NCI-H2081 (cell line): ENCODE results near the gene TPM3.
"Not testable (repeated sequence)": the region's sequence is repeated elsewhere in the genome, so short reads cannot be mapped to it uniquely, and the experiment has no call there.

ENCODE experiments used
- DNase-seq, 2 experiments: peaks; one replicate each; lab custom pipeline; 2025; lab: John Stamatoyannopoulos, UW

Gene TPM3

DNA sequence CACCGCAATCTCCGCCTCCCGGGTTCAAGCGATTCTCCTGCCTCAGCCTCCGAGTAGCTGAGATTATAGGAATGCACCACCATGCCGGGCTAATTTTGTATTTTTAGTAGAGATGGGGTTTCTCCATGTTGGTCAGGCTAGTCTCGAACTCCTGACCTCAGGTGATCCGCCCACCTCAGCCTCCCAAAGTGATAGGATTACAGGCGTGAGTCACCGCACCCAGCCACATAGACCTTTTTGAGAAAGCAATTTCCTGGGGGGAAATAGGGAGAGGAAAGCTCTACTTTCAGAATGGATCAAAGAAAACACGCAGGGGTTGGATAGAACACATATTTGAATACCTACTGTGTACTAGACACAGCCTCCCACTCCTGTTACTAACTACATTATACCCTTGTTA, 13.9 kb upstream of the TPM3 start:
- not testable (repeated sequence) for DNase-seq

DNA sequence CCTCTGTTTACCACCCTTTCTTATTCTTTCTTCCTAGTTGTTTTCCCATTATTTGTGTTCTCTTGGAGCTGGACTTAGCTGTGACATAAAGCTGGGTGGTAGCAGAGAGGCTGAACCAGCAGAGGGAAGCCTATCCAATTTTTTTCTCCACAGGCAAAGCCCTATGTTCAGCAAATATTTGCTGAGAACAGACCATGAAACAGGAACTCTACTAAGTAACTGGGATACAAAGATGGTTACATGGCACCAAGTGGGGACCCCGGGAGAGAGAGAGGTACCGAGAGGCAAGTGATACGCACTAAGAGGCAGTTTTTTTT, 7.6 kb upstream of the TPM3 start:
- DNase-seq = no peak

DNA sequence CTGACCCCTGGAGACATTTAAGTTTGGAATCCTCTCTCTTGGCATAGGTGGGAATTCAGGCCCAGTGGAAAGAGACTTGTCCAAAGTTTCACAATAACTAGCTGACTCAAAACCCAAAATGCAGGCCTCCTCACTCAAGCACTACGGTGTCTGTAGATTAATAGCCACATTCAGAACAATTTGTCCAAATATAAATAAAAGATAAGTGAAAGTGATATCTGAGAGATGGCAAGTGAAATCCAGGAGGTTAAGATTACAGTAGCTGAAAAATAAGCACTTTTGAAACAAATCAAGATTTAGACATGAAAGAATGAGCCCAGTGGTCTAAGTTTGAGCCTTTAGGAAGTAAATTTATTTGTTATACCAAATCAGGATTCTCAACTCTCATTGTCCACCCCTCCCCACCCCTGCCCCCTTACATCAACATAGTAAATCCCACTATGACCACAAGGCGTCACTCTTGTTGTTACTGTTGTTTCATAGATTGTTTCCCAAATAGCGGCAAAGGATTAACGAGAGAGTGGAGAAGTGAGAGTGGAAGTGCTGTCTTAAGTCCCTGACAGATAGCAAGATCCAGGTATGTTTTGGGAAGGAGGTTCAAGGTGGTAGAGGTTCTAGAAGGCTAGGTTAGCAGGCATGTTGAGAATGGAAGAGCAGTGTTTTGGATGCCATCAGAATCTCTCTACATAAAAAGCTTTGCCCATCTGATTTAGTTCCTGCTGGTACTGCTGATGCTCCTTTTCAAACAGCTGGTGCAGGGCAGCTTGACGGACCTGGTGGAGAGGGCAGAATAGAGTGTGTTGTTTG, 7.1 kb upstream of the TPM3 start:
- peak; percentile 39 to 75 for DNase-seq

DNA sequence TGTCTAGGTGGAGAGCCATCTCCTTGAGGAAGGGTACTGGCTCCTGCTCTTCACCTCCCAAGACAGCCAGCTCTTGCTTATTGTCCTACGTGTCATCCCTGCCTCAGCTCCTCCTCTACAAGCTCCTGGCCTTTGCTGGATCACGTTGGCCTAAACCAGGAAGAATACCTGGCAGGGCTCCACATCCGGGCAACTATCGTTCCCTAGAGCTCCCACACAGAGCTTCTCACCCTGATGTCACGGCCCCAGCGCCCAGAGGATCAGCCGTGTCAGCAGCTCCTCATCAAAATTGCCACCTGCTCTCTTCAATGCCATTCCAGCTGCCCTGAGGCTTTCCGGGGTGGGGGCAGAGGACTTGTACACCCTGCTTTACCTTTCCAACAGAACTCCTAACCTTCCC, 1.9 kb upstream of the TPM3 start:
- DNase-seq = no peak

DNA sequence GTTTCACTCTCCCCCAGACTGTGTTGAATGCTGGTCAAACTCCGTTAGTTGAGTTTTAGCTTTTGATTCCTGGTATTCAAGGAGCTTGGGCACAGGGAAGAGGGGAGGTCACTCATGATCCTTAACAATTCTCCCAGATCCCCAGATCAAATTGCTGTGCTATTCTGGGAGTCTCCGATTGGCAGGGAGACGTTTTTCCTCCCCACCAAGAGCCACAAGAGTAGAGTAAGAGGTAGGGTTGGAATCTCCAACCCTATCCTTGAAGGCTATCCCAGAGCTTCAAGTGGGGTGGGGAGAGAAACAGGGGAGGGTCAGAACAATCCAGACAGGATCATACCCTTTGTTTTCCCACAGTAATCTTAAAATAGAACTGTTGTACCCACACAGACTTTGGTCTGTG, 576 bp upstream of the TPM3 start:
- no peak for DNase-seq

DNA sequence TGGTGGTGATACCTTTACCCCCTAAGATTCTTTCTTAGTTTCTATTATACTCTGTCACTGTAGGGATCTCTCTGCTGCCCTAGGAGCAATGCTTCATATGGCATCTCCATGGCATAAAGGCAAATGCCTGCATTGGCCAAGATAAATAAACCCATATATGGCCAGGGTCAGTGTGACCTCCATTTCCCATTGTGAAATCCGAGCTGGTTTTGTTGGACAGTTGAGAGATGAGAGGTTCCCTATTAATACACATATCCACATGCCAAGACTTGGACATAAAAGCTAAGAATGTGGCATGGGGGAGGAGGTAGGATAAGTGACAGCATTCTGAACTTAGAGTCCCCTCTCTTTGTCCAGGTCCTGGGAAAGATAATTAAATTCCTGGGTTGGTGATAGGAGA, 1.4 kb downstream of the TPM3 start:
- DNase-seq = no peak

DNA sequence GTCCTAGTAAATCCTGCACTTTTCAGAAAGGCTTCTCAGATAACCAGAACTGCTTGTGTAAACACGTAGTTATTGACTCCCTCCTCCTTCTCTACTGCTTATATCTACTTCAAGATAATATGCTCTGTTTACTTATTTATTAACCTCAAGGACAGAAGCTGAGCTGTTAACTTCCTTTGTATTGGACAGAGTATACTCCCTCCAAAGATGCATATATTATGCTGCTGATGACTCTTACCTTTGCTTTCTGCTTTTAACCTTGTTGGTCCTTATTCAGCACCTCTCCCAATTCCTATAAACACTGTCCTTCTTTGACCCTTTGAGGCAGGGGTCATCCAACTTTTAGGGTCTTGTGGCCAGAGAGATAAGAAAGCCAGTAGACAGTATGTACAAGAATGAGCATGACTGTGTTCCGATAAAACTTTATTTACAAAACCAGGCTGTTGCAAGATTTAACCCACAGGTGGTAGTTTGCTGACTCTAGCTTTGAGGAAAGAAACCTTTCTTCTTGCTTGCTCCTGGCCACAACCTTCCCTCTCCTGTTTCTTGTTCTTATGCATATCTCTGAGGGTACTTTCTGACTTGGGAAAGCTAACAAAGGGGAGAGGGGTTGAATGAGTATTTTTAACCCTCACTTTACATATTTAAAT, 4.9 kb downstream of the TPM3 start:
- DNase-seq = no peak

DNA sequence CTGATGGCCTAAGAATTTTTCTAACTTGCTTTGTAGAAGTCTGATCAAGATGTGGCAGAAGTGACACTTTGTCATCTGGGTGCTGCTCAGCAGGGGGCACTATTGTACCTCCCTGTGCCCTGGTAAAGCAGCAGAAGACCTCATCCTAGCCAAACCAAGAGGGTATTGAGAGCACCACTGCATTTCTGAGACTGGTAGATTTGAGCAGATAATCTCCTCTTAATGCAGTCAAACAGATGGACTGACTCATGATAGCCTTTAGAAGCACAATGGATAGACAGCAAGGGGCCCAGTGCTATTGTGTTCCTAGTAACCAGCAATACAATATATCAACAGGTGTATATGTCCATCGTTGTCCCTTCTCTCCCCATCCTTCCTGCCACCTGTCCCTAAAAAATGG, 5.7 kb downstream of the TPM3 start:
- DNase-seq = peak; percentile 46 to 60

DNA sequence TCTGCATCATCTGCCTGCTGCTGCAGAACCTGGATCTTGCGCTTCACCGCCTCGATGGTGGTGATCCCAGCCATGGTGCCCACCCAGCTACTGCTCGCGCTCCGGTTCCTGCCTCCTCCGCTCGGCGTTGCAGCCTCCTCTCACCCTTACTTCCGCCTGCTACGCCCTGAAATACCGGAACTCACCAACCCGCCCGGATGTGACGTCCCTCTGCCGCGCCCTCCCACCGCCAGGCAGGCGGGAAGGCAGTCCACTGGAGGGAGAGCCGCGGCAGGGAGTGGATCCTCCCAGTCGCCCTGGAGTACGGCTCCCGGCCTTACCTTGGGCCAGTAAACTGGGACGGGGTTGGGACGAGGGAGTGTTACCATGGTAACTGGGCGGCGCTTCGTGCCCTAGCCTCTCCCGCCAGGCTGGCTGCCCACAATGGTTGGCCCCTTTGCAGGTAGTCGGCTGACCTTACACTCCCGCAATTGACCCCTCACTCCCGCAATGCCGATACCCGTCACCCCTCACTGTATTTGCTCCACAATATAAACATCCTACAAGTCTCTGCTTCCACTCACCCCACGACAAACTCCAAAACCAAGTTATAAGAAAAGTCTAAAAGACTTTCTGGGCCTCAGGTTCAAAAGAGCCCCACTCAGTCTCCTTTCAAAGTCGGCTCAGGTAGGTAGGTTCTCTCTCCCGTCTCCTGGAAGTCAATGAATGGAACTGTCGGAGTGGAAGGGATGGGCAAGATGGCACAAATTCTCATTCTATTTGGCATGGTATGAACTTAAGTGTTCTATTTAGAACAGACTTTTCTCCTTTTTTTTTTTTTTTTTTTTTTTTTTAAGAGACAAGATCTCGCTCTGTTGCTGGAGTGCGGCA, 8.6 kb downstream of the TPM3 start:
- peak; percentile 99 to 100 for DNase-seq

DNA sequence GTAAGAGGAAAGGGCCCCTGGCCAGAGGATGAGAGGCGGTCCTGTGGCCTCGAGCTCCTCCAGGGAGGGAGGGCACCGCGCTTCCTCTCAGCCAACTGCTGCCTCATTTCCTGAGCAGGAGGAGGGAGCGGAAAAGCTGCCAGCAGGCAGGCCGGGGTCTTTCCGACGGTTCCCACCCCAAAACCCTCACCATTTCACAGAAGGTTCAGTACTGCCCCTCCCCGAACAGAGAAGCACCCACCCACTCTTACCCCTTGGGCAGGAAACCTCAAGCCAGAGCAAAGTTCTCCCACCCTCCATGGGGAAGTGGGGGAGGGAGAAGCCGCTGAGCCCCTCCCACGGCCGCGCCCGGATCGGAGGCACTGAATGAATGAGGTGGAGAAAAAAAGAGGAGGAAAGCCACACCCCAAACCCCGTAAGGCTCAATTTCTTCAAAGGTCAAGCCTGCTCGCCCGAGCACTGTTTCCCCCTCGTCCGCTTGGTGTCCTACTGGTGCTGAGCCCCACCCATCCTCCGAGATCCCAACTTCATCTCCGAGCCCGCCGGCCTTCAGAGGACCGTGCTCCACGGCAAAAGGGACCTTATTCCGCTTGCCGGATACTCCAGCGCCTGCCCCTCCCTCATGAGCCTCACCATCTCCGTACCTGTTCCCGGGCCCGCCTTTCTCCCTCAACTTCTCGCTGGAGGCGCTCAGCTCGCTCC, 9.4 kb downstream of the TPM3 start:
- peak; percentile 51 to 73 for DNase-seq

DNA sequence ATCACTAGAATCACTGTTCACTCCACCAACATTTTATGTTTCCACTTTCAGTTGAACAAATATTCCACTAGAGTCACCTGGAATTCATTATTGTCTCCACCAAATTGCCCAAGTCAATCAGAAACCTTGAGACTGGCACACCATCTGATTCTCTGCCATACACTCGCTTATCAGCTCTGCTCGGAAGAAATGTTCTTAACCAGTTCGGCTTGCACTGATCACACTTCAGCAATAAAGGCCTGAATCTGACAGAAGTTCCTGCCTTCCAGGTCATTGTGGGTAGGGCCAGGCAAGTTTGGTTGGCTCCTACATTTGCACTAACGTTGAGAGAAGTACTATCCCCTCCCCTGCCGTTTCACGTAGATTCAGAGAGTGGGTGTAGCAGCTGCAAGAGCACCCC, 10.0 kb downstream of the TPM3 start:
- DNase-seq = no peak

DNA sequence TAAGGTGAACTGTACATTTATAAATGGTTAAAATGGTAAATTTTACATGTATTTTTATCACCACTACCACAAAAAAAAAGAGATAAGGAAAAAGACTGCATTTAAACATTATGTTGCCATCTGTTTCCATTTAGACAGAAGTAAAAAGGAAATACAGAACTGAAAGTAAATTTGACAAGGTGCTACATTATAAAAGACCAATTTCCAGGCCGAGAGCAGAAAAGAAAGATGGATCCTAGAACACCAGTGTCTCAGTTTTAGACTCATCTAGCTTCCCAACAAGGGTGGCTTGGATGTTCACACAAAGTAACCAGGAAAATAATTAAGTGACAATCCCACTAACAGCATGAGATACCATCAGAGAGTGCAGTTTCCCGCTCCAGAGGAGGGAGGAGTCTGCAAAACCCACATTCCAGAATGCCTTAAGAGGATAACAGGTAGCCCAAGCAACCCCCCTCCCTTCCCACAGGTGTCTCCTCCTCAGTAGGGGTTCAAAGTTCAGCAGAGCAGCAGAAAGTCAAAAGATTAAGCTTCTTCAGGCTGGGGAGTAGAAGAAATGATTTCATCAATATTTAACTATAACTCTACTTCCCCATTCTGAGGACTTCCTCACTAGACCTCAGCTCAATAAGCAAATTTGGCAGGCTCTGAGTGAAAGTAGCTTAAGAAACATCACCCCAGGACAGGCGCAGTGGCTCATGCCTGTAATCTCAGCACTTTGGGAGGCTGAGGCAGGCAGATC, 11.8 kb downstream of the TPM3 start:
- DNase-seq = no peak

DNA sequence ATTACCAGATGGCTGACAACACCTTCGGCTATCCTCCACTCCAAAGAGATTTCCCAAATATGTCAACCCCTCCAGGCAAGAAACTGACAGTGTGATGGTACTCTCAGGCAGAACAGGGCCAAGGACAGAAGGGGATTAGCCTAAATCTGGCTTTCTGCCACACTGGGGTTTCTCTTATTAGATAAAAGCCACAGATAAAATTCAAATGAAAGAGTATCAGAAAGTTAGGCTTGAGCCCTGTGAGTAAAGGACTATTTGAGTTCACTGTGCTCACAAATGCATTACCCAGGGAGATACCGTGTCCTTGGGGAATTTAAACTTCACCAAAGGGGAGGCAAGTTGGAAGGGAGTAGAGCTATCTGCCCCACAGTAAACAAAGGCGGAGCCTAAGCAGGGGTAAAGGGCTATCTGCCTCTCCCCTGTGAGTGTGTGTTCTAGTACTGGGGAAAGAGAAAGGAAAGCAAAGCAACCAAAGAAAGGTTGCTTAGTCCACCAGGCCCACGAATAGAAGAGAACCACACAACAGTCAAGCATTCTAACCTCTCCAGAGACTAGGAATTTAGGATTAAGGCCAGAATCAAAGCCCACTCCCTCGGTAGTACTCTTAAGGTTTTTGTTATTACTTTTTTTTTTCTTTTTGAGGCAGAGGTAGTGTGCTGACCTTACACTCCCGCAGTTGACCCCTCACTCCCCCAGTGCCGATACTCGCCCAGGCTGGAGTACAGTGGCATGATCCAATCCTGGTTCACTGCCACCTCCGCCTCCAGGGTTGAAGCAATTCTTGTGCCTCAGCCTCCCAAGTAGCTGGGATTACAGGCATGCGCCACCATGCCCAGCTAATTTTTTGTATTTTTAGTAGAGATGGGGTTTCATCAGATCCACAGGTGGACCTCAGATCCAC, 12.7 kb downstream of the TPM3 start:
- no peak for DNase-seq

DNA sequence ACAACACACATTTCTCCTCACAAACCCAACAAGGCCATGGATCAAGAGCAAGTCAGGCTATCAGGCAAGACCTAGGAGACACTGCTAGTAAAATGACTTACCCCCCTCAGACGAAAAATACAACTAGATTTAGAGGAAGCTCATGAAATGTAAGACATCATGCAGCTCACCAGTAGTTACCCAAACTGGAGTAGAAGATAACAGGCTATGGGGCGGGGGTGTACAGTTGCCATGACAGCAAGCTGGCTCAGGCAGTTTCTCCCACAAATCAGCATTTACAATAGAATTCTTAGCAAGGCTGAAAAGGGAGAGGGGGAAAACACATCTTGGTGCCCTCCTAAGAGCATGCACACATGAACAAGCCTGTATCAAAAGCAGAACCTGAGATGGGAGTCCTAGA, 13.9 kb downstream of the TPM3 start:
- no peak for DNase-seq

DNA sequence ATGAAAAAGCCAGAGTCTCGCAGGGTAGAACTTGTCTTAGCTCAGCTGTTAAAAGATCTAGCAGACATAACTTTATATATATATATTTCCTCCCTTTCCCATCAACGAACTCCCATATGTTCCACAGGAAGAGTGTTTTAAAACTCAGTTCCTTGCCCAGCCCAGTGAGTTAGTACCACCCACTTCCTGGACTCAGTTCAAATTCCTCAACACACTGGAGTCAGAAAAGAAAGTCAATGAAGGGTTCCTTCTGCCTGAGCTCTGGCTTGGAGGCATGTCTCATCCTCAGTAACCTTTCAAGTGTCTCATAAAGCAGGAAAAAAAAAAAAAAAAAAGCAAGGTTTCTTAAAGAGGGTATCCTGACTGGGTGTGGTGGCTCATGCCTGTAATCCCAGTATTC, 15.6 kb downstream of the TPM3 start:
- DNase-seq = no peak

DNA sequence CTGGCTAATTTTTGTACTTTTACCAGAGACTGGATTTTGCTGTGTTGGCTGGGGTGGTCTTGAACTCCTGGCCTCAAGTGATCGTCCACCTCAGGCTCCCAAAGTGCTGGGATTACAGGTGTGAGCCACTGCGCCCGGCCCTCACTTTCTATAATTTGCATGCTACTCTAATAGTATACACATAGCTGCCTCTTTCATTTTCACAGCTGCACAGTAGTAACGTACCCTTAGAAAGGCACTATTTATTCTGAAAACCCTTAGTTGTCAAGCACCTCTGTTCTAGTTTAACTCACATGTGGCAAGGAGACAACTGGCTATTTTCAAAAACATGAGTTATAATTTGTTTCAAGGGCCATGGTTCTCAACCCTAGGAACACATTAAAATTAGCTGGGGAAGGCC, 17.2 kb downstream of the TPM3 start:
- no peak for DNase-seq

DNA sequence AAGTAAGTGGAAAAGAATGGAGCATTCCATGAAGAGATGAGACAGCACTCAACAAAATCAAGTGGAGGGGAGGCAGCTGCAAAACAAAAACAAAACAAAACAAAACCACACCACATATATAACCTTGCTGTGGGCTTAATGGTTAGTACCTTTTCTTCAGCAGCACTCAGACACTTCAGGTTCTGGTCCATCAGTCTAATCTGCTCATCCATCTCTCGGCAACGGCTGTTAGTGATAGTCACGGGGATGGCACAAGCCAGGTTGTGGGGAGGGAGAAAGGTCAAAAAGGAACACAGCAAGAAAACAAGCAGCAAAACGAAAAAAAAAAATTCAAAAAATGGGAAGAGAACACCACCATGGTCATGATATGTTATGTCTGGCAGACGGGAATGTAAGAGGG, 20.0 kb downstream of the TPM3 start:
- no peak for DNase-seq

DNA sequence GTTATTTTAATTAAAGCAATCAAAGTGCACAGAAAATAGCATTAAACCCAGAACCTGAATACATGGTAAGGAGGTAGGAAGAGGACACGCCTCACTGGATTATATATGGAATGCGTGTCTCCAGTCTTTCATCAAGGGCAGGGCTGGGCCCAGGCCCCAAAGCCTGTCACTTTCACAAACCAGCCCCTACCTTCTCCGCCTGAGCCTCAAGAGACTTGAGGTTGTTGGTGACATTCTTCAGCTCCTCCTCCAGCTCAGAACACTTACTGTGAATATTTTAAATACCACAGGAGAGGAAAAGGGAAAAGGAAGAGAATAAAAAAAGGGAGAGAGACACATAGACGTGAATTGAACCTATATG, 20.7 kb downstream of the TPM3 start:
- no peak for DNase-seq

DNA sequence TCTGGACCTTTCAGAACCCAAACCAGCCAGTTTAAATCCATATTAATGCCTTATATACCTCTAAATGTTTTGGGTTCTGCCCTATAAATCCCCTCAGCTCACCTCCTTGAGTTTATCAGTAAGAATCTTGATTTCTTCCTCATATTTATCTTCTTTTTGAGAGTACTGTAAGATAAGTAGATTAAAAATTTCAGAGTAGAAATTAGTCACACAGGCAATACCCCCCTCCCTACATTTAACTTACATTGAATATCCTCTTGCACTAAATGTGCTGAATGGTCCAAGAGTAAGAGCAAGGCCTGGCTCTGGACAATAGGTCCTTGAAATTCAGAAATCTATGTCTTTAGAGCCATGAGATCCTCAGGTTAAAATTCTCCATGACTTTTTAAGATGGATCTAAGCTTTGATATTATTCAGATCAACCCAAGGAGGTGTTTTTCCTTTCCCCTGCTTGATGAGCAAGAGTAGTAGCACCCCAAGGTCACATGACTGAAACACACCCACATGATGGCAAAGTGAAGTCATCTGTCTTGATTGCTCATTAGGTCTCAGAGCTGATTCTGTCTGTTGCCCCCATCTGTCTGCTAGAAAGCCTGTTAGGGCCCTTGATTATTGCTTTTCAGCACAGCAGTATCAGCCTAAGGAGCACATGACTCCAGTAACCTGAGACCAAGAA, 21.2 kb downstream of the TPM3 start:
- no peak for DNase-seq

DNA sequence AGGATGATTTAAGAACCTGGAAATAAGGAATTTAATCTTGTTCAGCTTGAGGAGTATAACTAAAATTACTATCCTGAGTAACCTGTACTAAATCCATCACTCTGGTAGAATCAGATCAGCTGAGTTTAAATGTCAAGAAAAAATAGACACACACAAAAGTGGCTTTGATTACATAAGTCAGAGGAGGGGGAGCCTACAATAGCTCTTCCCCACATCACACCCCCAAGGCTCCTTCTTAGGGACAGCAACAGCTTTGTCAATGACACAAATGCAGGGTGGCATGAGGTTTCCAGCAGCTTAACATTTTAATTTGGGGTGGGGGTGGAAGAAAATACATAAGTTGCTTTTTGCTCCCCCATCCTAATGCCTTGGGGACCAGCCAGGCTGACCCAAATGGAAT, 24.4 kb downstream of the TPM3 start:
- no peak for DNase-seq
